ENCODE results near the gene NQO2.
"Not testable (repeated sequence)": the region's sequence is repeated elsewhere in the genome, so short reads cannot be mapped to it uniquely, and the experiment has no call there.

GRCh38 chr6:3008712-3009265, 9.1 kb downstream of the NQO2 start:
- not testable (repeated sequence) for TF ChIP-seq CTCF (IDR thresholded peaks at IDR 0.05; ENCODE audit: low read depth, low read length); MAX (IDR thresholded peaks at IDR 0.05; ENCODE audit: low read depth, low read length); POLR2A (IDR thresholded peaks at IDR 0.05; ENCODE audit: extremely low read depth, insufficient read length)
